GM12875 (cell line): ENCODE data around the gene PRKCQ.

Source experiments
- H3K4me3 ChIP-seq: one replicate; pipeline ENCODE4 v1.5.1; 2011; ENCODE audit warnings: low read depth, low read length, control low read depth
- CTCF ChIP-seq: IDR thresholded peaks from 2 replicates; pipeline ENCODE4 v1.5.1; 2011; ENCODE audit warnings: low read depth, mild to moderate bottlenecking, control low read depth, inconsistent platforms, low read length, moderate library complexity, borderline replicate concordance; ENCODE audit not compliant: insufficient read depth

Gene PRKCQ

GRCh38 chr10:6491841-6492609 is 88.1 kb downstream of the PRKCQ start:
- no peak overlapping the region for H3K4me3 ChIP-seq
- TF ChIP-seq CTCF = no peak

DNA sequence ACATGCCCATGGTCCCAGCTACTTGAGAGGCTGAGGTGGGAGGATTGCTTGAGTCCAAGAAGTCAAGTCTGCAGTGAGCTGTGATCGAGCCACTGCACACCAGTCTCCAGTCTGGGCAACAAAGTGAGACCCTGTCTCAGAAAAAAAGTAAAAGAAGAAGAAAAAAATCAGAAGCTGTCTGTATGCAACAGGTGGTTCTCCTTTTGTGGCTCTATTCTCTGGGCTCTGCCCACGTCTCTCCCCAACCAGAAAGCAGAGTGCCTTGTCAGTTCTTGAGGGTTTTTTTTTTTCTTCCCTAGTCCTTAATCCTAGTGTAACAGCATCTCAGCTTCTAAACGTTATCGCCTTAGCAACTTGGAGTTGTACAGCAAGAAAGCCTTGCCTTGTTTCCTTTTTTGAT is 89.5 kb downstream of the PRKCQ start:
- H3K4me3 ChIP-seq = no peak overlapping the region
- no peak for TF ChIP-seq CTCF

DNA sequence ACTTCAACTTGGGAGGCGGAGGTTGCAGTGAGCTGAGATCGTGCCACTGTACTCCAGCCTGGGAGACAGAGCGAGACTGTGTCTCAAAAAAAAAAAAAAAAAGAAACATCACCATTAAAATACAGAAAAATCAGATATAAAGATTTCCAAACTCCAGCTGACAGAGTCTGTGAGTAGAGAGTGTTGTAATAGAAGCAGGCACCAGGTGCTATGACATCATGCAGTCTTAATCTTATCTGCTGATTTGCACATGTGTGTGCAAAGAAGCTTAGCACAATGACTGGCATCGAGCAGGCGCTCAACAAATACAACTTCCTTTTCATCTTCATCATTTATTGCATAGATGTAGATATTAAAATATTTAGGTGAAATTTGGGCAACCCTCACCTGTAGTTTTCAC is 92.2 kb downstream of the PRKCQ start:
- TF ChIP-seq CTCF = no peak
- no peak overlapping the region for H3K4me3 ChIP-seq

DNA sequence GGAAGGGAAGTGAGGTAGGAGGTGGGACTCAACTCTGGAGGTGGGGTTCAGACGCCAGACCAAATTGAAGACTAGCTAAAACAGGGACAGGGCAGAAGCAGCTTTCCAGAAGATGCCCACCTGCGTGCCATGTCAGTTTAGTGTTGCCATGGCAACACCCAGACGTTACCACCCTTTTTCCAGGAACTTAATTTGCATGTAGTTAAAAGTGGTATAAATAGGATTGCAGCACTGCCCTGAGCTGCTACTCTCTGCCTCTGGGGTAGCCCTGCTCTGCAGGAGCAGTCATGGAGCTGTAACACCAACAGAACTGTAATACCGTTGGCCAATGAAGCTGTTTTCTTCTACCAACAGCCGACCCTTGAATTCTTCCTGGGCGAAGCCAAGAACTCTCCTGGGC is 93.8 kb downstream of the PRKCQ start:
- no peak for TF ChIP-seq CTCF
- H3K4me3 ChIP-seq = no peak overlapping the region

DNA sequence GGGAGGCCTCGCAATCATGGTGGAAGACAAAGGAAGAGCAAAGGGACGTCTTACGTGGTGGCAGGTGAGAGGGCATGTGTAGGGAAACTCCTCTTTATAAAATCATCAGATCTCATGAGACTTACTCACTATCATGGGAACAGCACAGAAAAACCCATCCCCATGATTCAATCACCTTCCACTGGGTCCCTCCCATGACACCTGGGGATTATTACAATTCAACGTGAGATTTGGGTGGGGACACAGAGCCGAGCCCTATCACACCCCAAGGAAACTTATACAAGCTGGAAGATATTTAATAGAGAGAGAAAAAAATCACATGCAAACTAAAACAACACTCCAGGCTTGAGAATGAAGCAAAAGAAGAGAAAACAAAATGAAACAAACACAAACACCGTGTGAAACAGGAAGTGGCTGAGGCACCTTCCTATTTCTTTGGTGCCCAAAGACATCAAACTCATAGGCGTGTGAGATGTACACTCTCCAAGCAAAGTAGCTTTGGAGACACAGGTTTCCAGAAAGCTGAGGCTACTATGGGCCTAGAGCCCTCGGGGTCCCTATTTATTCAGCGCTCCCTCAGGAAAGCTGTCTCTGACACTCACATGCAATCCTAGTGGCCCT is 97.2 kb downstream of the PRKCQ start:
- H3K4me3 ChIP-seq = no peak overlapping the region
- no peak for TF ChIP-seq CTCF

DNA sequence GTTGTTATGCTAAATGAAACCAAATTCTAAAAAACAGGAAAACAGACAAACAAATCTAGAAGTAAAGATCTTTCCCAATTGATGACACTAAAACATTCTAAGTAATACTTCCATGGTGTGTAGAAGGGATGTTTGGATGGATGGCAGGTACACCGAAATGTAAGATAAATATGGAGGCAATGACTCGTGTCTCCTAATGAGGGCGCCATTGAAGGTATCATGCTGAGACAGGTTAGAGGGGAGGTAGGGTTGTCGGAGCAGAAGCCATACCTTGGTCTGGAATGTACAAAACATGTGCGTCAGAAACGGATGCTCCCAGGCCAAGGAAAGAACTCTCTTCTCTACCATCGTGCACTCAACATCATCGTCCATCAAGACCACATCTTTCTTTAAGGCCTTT is 101.4 kb downstream of the PRKCQ start:
- H3K4me3 ChIP-seq = no peak overlapping the region
- no peak for TF ChIP-seq CTCF

- no peak for TF ChIP-seq CTCF
Measured at GRCh38 chr10:6476989-6477388, 103.1 kb downstream of the PRKCQ start.

More at GRCh38 chr10:6476989-6477388, 103.1 kb downstream of the PRKCQ start:
- H3K4me3 ChIP-seq = no peak overlapping the region
